Bronchial epithelial cell (primary cell): ENCODE measurements around the gene GTF3C1. TPM values are rescaled to one million over a fixed set of nuclear protein-coding genes. Genes with fewer than 3 reads are reported as not detected.
A peak's percentile ranks its signal among the peaks of the same experiment; 100 is the strongest.
"Not testable (repeated sequence)": the region's sequence is repeated elsewhere in the genome, so short reads cannot be mapped to it uniquely, and the experiment has no call there.

Source experiments
- DNase-seq: peaks from one replicate; pipeline ENCODE4 v3.0.0-alpha.2; 2010; ENCODE audit warnings: low read depth
- FAIRE-seq: peaks from 2 replicates; lab custom pipeline; 2011; peaks lifted over from hg19 to GRCh38; lab: Jason Lieb, UNC
- H3K27me3 ChIP-seq: 2 replicates; pipeline ENCODE4 v1.5.1; 2011; ENCODE audit warnings: low read length; ENCODE audit not compliant: control insufficient read depth, insufficient read depth
- H3K36me3 ChIP-seq: 2 replicates; pipeline ENCODE4 v1.5.1; 2011; ENCODE audit warnings: low read length; ENCODE audit not compliant: control insufficient read depth, insufficient read depth
- H3K4me3 ChIP-seq: 2 replicates; pipeline ENCODE4 v1.5.1; 2011; ENCODE audit warnings: mild to moderate bottlenecking, low read depth, low read length, control low read depth
- total RNA-seq: library from RNA; depleted of rRNA; stranded (reverse); fragments of >200 nt; gene quantifications from 2 replicates; pipeline ENCODE4 v1.2.1, GENCODE V29; 2014
- TF ChIP-seq, protein P1 (sequence below): IDR thresholded peaks from 2 replicates; pipeline ENCODE4 v1.5.1; 2011; ENCODE audit warnings: mild to moderate bottlenecking, moderate library complexity, low read length, control low read depth, inconsistent platforms; ENCODE audit not compliant: insufficient read depth, severe bottlenecking

The GTF3C1 gene
- total RNA-seq, 1 donor from 2014 or later = 40.8 TPM

DNA sequence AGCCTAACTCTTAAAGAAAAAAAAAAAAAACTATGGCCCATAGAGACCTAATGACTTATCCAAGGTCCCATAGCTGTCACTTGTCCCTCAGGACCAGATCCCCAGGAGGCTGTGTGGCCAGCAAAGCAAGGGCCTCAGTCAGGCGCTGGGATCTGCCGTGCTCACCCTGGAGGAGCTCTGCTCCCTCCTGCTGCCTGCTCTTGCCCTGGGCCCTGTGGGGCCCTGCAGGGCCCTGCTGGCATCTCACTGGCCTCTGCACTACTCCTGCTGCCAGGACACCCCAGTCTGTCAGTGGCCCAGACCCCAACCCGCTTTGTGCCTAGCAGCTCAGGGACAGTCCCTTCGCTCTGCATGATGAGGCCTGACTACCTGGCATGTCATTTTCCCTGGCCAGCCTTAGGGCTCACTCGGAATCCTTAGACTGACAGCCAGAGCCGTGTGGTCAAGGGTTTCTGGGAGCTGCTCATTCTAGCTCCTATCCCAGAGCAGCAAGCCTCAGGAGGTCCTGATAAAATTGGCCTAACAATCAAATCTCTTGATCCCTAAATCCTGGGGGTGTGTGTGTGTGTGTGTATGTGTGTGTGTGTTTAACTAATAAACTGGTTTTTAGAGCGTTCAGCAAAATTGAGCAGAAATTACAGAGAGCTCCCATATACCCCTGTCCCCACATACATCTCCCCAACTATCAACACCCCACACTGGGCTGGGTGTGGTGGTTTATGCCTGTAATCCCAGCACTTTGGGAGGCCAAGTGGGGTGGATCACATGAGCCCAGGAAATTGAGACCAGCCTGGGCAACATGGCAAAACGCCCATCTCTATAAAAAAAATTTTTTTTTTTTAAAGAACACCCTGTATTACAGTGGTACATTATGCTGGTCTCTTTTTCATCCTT is 22.0 kb upstream of the GTF3C1 start:
- FAIRE-seq (no peak), DNase-seq (no peak)
- TF ChIP-seq, protein P1, sequence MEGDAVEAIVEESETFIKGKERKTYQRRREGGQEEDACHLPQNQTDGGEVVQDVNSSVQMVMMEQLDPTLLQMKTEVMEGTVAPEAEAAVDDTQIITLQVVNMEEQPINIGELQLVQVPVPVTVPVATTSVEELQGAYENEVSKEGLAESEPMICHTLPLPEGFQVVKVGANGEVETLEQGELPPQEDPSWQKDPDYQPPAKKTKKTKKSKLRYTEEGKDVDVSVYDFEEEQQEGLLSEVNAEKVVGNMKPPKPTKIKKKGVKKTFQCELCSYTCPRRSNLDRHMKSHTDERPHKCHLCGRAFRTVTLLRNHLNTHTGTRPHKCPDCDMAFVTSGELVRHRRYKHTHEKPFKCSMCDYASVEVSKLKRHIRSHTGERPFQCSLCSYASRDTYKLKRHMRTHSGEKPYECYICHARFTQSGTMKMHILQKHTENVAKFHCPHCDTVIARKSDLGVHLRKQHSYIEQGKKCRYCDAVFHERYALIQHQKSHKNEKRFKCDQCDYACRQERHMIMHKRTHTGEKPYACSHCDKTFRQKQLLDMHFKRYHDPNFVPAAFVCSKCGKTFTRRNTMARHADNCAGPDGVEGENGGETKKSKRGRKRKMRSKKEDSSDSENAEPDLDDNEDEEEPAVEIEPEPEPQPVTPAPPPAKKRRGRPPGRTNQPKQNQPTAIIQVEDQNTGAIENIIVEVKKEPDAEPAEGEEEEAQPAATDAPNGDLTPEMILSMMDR = no peak
- no peak overlapping the region for H3K4me3 ChIP-seq
- no peaks in the 10 kb centered on the region for H3K27me3 ChIP-seq
- H3K36me3 ChIP-seq = peaks cover 2% of the 10 kb centered on the region

DNA sequence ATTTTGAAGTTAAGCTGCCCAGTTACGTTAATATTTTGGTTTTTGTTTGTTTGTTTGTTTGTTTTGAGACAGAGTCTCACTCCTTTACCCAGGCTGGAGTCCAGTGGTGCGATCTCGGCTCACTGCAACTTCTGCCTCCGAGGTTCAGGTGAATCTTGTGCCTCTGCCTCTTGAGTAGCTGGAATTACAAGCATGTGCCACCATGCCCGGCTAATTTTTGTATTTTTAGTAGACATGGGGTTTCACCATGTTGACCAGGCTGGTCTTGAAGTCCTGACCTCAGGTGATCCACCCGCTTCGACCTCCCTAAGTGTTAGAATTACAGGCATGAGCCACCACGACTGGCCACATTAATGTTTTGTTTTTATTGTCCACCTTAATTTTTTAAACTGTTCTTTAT is 21.3 kb upstream of the GTF3C1 start:
- H3K36me3 ChIP-seq, DNase-seq, H3K4me3 ChIP-seq, FAIRE-seq, H3K27me3 ChIP-seq: not testable (repeated sequence)

DNA sequence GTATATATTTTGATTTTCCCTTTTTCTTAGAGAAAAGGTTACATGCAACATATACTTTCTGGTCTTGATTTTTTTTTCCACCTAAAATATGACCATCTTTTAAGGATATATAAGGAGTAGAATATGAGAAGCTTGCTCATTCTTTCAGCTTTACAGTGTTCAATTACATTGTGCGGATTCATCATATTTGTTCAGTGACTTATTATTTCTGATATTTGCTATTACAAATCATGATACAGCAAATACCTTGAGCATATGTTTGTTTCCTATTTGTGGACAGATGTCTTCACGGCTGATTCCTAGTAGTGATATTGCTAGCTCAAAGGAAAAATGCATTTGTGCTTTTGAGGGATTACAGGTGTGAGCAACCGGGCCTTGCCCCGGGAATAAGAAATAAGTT is 18.4 kb upstream of the GTF3C1 start:
- no peaks in the 10 kb centered on the region for H3K27me3 ChIP-seq
- H3K4me3 ChIP-seq = no peak overlapping the region
- DNase-seq (peak; percentile 84), FAIRE-seq (no peak)
- H3K36me3 ChIP-seq = peaks cover 1% of the 10 kb centered on the region
- TF ChIP-seq, protein P1 = no peak

DNA sequence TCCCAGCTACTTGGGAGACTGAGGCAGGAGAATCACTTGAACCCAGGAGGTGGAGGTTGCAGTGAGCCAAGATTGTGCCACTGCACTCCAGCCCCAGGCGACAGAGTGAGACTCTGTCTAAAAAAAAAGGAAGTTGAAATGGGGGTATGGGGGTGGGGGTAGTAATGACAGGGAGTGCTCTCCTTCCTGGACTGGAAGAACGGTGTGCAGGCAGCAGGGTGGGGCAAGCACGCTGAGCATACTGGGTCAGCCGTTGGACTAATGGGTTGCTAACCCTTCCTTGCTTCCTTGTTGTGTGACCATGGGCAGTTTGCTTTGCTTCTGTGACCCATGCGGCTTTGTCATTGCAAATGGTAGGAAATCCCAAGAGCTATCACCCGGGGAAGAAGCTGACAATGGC is 16.7 kb upstream of the GTF3C1 start:
- no peak for DNase-seq
- Histone ChIP-seq H3K36me3 (peaks cover 1% of the 10 kb centered on the region), H3K4me3 (no peak overlapping the region), H3K27me3 (no peaks in the 10 kb centered on the region)
- no peak for FAIRE-seq
- TF ChIP-seq, protein P1 = no peak

DNA sequence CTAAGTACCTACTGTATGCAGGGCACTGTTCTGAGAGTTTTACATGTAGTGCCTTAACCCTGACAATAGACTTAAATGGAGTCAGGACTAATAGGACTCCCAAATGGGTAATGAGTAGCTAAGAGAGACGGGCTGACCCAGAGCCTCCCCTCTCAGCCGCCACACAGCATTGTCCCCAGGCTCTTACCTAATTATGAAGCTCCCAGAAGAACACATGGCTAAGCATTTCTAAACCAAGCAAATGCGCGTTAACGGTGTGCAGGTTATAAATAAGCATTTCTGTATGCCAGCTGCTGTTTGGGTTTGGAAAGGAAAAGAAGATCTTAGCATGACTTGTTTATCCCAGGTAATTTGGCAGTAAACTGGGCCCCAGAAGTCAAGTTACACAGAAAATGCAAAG is 14.5 kb upstream of the GTF3C1 start:
- no peak overlapping the region for H3K4me3 ChIP-seq
- FAIRE-seq (no peak), DNase-seq (no peak)
- no peaks in the 10 kb centered on the region for H3K27me3 ChIP-seq
- peaks cover 1% of the 10 kb centered on the region for H3K36me3 ChIP-seq
- TF ChIP-seq, protein P1 = no peak

DNA sequence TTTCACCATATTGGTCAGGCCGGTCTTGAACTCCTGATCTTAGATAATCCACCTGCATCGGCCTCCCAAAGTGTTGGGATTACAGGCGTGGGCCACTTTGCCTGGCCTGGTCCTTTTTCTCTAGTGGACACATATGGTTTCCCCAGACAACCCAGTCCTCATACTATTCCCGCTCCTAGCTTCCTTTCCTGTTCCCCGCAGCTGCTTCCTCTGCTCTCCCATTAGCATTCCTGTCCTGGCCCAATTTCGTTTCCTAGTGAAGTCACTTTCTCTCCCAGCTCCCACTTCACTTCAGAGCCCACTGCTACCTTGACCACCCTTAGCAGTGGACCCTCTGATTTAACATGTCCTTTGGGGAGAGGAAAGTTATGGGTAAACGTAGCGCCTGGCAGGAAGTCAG is 11.5 kb upstream of the GTF3C1 start:
- no peak for FAIRE-seq

More for the DNA sequence above, 11.5 kb upstream of the GTF3C1 start:
- DNase-seq = no peak
- Histone ChIP-seq H3K4me3 (no peak overlapping the region), H3K36me3 (peaks cover 2% of the 10 kb centered on the region), H3K27me3 (no peaks in the 10 kb centered on the region)
- TF ChIP-seq, protein P1 = no peak
